Measurements from ENCODE around the gene CTBP2.
A peak's percentile ranks its signal among the peaks of the same experiment; 100 is the strongest.

The CTBP2 gene

GRCh38 chr10:125112697-125113494 lies 47.5 kb downstream of the CTBP2 start:
- H3K27me3 ChIP-seq, result no peaks in the 10 kb centered on the region
- TF ChIP-seq Cebpa-rat (IDR thresholded peaks at IDR 0.05), result no peak
- no peak overlapping the region for H3K4me2 ChIP-seq
- H3K9me3 ChIP-seq, result peaks cover 24% of the 10 kb centered on the region
- no peak overlapping the region for H3K27ac ChIP-seq
- peaks cover 97% of the 10 kb centered on the region for H4K20me1 ChIP-seq
- peaks cover 94% of the 10 kb centered on the region for H3K36me3 ChIP-seq
- no peak overlapping the region for H3K4me3 ChIP-seq
- H3K9ac ChIP-seq, result no peak overlapping the region
- H3K4me1 ChIP-seq, result 0 out of 2 replicates have a peak, but pooled peaks cover 6% of the 10 kb centered on the region

- peaks cover 97% of the 10 kb centered on the region for H4K20me1 ChIP-seq
- no peaks in the 10 kb centered on the region for H3K27me3 ChIP-seq
- H3K36me3 ChIP-seq, result peaks cover 96% of the 10 kb centered on the region
Observed at GRCh38 chr10:125111118-125111727, 49.1 kb downstream of the CTBP2 start.

DNA sequence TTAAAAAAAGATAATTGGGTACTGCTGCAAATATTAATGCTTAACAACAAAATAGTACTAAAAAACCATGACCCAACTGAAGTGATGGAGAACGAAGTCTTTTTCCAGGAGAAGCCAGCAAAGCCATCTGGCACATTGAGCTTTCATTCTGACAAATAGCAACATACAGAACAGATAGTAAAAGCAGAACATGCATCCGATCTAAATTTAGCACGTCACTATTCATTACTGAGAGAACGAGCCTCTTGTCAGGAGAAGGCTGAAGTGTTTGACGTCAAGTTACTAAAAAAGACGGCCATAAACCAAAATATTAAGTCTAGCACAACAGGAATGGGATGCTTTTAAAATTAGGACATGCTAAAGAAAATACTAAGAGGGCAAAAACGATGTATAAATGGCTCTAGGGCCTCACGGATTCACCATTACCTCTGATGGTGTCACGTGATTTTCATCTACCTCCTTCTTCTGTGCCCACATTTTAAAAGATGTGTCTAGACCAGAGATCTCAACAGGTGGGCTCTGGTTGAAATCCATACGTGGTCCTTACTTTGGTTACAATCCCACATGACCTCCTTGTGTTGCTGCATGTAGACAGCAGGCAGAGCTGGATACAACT lies 52.3 kb downstream of the CTBP2 start:
- Histone ChIP-seq H3K4me3 (no peak overlapping the region), H3K36me3 (peaks cover 94% of the 10 kb centered on the region), H3K27me3 (no peaks in the 10 kb centered on the region), H3K9me3 (peaks cover 26% of the 10 kb centered on the region), H3K4me1 (peaks cover 39% of the 10 kb centered on the region), H4K20me1 (peaks cover 98% of the 10 kb centered on the region), H3K4me2 (no peak overlapping the region), H3K27ac (no peak overlapping the region), H3K9ac (no peak overlapping the region)
- TF ChIP-seq Cebpa-rat (IDR thresholded peaks at IDR 0.05), result no peak

More at GRCh38 chr10:125111118-125111727, 49.1 kb downstream of the CTBP2 start:
- no peak overlapping the region for H3K4me3 ChIP-seq
- H3K9me3 ChIP-seq, result peaks cover 26% of the 10 kb centered on the region
- H3K4me2 ChIP-seq, result no peak overlapping the region
- H3K4me1 ChIP-seq, result peaks cover 7% of the 10 kb centered on the region; the same call in 1 of the 2 replicates
- TF ChIP-seq Cebpa-rat (IDR thresholded peaks at IDR 0.05), result no peak
- H3K27ac ChIP-seq, result no peak overlapping the region
- H3K9ac ChIP-seq, result no peak overlapping the region

- Histone ChIP-seq H3K27ac (no peak overlapping the region), H3K4me3 (no peak overlapping the region), H3K36me3 (peaks cover 94% of the 10 kb centered on the region), H3K27me3 (no peaks in the 10 kb centered on the region), H3K9ac (no peak overlapping the region), H3K9me3 (peaks cover 26% of the 10 kb centered on the region), H4K20me1 (peaks cover 98% of the 10 kb centered on the region), H3K4me1 (peaks cover 46% of the 10 kb centered on the region), H3K4me2 (no peak overlapping the region)
- TF ChIP-seq Cebpa-rat (IDR thresholded peaks at IDR 0.05), result no peak
Observed at GRCh38 chr10:125107166-125107949, 53.0 kb downstream of the CTBP2 start.

DNA sequence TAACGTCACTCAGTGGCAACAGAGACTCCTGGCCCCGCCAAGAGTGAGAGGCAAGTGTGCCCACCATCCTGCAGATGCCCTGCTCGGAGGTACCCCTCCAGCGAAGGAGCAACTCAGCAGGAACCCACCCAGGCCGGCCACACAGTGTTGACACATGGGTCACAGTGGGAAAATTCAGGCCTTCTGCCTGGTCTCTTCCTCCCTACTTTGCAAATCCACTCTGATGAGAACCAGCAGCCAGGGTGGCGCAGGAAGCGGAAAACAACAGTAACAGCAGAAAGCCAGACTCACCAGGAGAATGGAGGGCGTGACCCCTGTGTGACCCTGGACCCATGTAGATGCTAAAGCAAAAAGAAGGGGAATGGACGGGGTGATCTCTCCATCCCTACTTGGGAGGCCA lies 53.8 kb downstream of the CTBP2 start:
- Histone ChIP-seq H3K4me1 (peaks cover 54% of the 10 kb centered on the region), H3K36me3 (peaks cover 94% of the 10 kb centered on the region), H3K4me3 (no peak overlapping the region), H3K27ac (no peak overlapping the region), H3K4me2 (no peak overlapping the region), H3K27me3 (no peaks in the 10 kb centered on the region), H3K9me3 (peaks cover 26% of the 10 kb centered on the region), H4K20me1 (peaks cover 98% of the 10 kb centered on the region), H3K9ac (no peak overlapping the region)
- TF ChIP-seq Cebpa-rat (IDR thresholded peaks at IDR 0.05), result no peak

- H3K36me3 ChIP-seq, result peaks cover 93% of the 10 kb centered on the region
- no peak for TF ChIP-seq Cebpa-rat (IDR thresholded peaks at IDR 0.05)
- H3K27me3 ChIP-seq, result no peaks in the 10 kb centered on the region
- H3K27ac ChIP-seq, result no peak overlapping the region
- peaks cover 98% of the 10 kb centered on the region for H4K20me1 ChIP-seq
- no peak overlapping the region for H3K4me3 ChIP-seq
- H3K9ac ChIP-seq, result no peak overlapping the region
- peak overlapping the region; percentile 42; the same call in 1 of the 2 replicates for H3K4me2 ChIP-seq
- H3K4me1 ChIP-seq, result peaks cover 61% of the 10 kb centered on the region
- H3K9me3 ChIP-seq, result peaks cover 26% of the 10 kb centered on the region
Observed at GRCh38 chr10:125105706-125106255, 54.6 kb downstream of the CTBP2 start.

- Histone ChIP-seq H3K27me3 (no peaks in the 10 kb centered on the region), H3K4me2 (peak overlapping the region; percentile 42), H3K9me3 (peaks cover 25% of the 10 kb centered on the region), H3K36me3 (peaks cover 92% of the 10 kb centered on the region), H3K4me3 (no peak overlapping the region), H4K20me1 (peaks cover 98% of the 10 kb centered on the region), H3K27ac (no peak overlapping the region), H3K9ac (no peak overlapping the region), H3K4me1 (peaks cover 62% of the 10 kb centered on the region)
- TF ChIP-seq Cebpa-rat (IDR thresholded peaks at IDR 0.05), result no peak
Observed at GRCh38 chr10:125105155-125105554, 55.2 kb downstream of the CTBP2 start.

DNA sequence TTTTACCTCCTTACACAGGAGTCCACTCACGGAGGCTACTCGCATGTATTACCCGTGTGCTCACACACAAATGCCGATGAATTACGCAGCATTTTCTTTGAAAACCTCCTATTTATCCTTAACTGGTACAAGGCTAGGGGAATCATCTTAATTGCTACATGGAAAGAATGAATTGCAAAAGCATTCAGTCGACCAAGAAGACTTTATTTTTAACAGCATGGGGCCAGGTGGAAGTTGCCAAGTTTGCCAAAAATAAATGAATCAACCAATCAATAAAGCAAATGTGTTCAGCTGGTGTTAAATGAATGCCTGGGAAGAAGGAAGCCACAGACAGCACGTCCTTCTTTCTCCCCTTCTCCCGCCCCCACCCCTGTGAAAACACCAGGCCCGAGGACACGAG lies 55.8 kb downstream of the CTBP2 start:
- Histone ChIP-seq H3K9me3 (peaks cover 19% of the 10 kb centered on the region), H3K4me1 (peaks cover 68% of the 10 kb centered on the region), H4K20me1 (peaks cover 98% of the 10 kb centered on the region), H3K9ac (no peak overlapping the region), H3K4me2 (peak overlapping the region; percentile 42), H3K36me3 (peaks cover 92% of the 10 kb centered on the region), H3K27me3 (no peaks in the 10 kb centered on the region), H3K4me3 (no peak overlapping the region), H3K27ac (0 out of 2 replicates have a peak overlapping the region, but pooled peaks have one; percentile 28)
- TF ChIP-seq Cebpa-rat (IDR thresholded peaks at IDR 0.05), result no peak

DNA sequence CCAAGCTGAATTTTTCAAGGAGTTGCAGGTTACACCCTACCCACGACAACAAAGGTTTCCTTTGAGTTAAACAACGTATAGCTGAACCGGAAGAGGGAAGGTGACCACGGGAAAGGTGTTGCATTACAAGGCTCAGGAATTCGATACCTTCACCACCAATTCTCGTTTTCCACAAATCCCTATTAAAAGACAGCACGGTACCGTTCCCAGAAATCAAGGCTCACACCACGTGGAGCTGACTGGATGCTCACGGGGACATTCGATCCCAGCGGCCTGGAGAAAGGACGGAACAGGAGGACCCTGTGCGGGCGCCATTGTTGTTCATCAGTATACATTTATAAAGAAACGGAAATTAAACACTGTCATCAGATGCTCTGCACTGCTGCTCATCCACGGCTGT lies 56.4 kb downstream of the CTBP2 start:
- no peak overlapping the region for H3K27ac ChIP-seq
- H3K27me3 ChIP-seq, result no peaks in the 10 kb centered on the region
- H3K36me3 ChIP-seq, result peaks cover 92% of the 10 kb centered on the region

More for the DNA sequence above, 56.4 kb downstream of the CTBP2 start:
- H3K9me3 ChIP-seq, result peaks cover 12% of the 10 kb centered on the region
- TF ChIP-seq Cebpa-rat (IDR thresholded peaks at IDR 0.05), result no peak
- H3K9ac ChIP-seq, result no peak overlapping the region
- H4K20me1 ChIP-seq, result peaks cover 98% of the 10 kb centered on the region
- H3K4me3 ChIP-seq, result no peak overlapping the region
- H3K4me2 ChIP-seq, result peak overlapping the region; percentile 42
- peaks cover 74% of the 10 kb centered on the region for H3K4me1 ChIP-seq

All from BLaER1 (cell line).